Activated CD8-positive, alpha-beta memory T cell treated with anti-CD3 and anti-CD28 coated beads, Interleukin-2, amount 50 U/mL, for 24 hours (primary cell): ENCODE results near the gene FBL.

Experiments
- DNase-seq: peaks from one replicate; pipeline ENCODE4 v3.0.0-alpha.2; 2020; ENCODE audit errors: extremely low read depth

The FBL gene

GRCh38 chr19:39788244-39788643, 57.9 kb downstream of the FBL start:
- no peak for DNase-seq
